Stimulated activated CD4-positive, alpha-beta T cell treated with anti-CD3 and anti-CD28 coated beads, Interleukin-2, amount 100 ng/mL, for 24 hours (primary cell): ENCODE results near the gene FBXL13.
"Not testable (repeated sequence)": the region's sequence is repeated elsewhere in the genome, so short reads cannot be mapped to it uniquely, and the experiment has no call there.

Experiments
- DNase-seq, 2 donors: peaks; one replicate each; pipeline ENCODE4 v3.0.0-alpha.2; 2020

The FBXL13 gene

DNA sequence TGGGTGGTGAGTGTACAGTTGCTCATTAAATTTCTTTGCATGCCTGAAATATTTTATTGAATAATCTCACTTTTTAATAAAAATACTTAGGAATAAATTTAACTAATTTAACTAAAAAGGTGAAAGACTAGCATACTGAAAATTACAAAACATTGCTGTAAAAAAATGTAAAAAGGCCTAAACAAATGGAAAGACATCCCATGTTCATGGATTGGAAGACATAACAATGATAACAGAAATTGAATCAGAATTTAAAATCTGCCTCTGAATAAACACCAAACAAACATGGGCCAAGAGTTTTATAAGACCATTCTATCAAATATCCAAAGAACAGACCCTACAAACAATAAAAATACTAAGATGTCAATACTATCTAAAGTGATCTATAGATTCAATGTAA lies 94.9 kb downstream of the FBXL13 start:
- no peak for DNase-seq

DNA sequence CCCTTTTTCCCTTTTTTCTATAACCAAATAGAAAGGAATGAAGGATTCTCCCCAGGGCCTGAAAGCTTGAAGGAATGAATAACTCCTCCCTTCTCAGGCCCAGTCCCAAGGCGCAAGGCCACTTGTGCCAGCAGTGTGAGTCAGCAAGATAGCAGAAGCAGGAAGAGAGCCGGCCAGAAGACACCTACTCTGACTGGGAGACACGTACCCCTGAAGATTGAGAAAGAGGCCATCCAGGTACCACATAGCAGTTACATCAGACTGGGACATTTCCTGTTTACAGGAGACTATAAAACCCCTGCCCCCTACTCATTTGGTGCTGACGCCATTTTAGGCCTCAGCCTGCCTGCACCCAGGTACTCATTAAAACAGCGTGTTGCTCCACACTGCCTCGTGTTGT lies 96.3 kb downstream of the FBXL13 start:
- no peak for DNase-seq

- not testable (repeated sequence) for DNase-seq
These were observed 97.0 kb downstream of the FBXL13 start for GRCh38 chr7:102977586-102977985.

DNA sequence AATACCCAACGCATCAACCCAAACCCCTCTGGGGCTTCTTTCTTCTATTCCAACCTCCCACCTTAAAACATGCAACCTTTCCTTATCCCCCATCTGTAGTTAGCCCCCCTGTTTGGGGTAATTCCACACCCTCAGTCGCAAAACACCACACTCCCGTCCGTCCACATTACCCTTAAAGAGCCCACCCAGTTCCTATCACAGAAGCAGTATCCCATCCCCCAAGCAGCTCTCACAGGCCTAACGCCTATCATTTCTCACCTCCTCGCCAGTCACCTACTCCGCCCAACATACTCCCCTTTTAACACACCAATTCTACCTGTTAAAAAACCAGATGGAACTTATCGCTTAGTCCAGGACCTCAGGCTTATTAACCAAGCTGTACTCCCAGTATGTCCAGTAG lies 98.1 kb downstream of the FBXL13 start:
- DNase-seq, result no peak

DNA sequence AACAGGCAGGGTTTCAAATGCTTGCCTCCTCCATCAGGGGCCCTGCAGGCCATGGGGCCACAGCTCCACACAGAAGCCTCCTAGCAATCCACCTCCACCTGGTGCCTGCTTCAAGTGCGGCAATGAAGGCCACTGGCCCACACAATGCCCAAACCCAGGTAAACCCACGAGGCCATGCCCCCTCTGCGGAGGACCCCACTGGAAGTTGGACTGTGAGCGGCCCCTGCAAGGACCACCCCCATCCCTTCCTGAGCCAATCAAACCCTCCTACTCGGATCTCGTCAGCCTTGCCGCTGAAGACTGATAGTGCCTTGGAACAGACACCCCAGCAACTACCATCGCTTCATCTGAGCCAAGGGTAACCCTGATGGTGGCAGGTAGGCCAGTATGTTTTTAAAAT lies 98.7 kb downstream of the FBXL13 start:
- no peak for DNase-seq

DNA sequence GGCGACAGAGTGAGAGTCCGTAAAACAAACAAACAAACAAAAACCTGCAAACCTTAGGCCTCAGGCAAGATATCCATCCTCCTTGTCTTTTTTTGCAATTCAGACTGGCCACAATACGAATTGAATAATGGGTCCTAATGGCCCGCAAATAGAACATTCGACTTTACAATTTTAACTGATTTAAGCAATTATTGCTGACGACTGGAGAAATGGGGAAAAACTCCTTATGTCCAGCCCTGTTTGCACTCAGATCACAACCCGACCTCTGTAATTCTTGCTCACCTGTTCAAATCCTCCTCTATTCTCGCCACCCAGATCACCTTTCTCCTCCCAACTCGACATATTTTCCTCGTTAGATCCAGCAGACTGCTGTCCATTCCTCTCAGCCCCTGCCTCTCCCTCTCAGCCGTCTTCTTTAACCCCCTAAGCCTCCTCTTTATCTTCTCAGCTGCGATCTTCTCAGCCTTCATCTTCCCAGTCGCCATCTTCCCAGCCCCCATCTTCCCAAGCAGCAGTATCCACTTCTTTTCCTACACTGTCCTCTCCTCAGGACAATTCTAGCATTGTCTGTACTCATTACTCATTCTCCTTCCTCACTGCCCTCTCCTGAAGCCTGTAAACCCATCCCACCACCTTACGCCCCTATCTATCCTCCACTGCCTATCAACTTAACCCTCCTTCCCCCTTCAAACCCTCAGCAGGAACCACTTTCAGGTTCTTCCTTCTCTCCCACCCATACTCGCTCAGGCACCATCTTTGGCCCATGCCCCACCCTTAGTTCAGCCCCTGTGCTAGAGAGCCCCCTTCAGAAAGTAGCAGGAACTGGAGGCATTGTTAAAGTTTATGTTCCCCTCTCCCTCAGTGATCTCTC lies 100.0 kb downstream of the FBXL13 start:
- DNase-seq, result no peak

GRCh38 chr7:102973096-102973802 lies 101.3 kb downstream of the FBXL13 start:
- DNase-seq, result no peak

- no peak for DNase-seq
These were observed 106.8 kb downstream of the FBXL13 start for GRCh38 chr7:102967798-102968197.

DNA sequence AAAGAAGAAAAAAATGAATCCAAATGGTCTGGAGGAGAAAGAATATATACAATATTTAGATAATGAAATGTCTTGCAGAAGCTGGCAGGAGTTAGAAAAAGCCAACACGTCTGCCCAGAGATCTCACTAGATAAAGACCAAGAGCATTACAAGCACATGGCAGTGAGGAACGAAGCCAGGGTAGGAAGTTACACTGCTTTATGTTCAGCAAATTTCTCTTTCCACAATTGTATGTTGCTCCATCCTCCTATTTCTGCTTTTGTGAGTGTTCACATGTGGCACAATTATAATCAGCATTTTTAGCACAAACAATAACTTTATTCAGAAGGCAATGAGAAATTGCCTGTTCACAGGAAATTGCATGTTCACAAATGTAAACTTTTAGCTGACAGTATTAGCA lies 108.1 kb downstream of the FBXL13 start:
- no peak for DNase-seq

DNA sequence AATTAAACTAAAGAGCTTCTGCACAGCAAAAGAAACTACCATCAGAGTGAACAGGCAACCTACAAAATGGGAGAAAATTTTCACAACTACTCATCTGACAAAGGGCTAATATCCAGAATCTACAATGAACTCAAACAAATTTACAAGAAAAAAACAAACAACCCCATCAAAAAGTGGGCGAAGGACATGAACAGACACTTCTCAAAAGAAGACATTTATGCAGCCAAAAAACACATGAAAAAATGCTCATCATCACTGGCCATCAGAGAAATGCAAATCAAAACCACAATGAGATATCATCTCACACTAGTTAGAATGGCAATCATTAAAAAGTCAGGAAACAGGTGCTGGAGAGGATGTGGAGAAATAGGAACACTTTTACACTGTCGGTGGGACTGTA lies 112.6 kb downstream of the FBXL13 start:
- not testable (repeated sequence) for DNase-seq

DNA sequence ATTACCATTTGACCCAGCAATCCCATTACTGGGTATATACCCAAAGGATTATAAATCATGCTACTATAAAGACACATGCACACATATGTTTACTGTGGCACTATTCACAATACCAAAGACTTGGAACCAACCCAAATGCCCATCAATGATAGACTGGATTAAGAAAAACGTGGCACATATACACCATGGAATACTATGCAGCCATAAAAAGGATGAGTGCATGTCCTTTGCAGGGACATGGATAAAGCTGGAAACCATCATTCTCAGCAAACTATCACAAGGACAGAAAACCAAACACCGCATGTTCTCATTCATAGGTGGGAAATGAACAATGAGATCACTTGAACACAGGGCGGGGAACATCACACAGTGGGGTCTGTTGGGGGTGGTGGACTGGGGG lies 116.6 kb downstream of the FBXL13 start:
- DNase-seq, result not testable (repeated sequence)

GRCh38 chr7:102954359-102954758 lies 120.2 kb downstream of the FBXL13 start:
- DNase-seq, result not testable (repeated sequence)

DNA sequence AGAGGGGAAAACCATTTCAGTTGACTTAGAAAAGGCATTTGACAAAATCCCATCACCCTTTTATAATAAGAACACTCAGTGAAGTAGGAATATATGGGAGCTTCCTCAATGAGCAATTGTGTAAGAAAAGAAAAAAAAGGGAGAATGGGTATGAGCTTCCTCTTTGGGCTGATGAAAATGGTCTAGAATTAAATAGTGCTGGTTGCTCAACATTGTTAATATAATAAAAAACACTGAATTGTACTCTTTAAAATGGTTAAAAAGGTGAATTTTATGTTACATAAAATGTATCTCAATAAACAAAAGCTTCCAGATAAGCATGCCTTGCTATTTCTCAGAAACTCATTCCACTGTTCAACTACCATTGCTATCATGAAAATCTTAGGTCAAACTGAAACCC lies 121.2 kb downstream of the FBXL13 start:
- DNase-seq, result no peak

- DNase-seq, result no peak
These were observed 122.8 kb downstream of the FBXL13 start for GRCh38 chr7:102951839-102952238.

GRCh38 chr7:102944241-102944640 lies 130.4 kb downstream of the FBXL13 start:
- no peak for DNase-seq

DNA sequence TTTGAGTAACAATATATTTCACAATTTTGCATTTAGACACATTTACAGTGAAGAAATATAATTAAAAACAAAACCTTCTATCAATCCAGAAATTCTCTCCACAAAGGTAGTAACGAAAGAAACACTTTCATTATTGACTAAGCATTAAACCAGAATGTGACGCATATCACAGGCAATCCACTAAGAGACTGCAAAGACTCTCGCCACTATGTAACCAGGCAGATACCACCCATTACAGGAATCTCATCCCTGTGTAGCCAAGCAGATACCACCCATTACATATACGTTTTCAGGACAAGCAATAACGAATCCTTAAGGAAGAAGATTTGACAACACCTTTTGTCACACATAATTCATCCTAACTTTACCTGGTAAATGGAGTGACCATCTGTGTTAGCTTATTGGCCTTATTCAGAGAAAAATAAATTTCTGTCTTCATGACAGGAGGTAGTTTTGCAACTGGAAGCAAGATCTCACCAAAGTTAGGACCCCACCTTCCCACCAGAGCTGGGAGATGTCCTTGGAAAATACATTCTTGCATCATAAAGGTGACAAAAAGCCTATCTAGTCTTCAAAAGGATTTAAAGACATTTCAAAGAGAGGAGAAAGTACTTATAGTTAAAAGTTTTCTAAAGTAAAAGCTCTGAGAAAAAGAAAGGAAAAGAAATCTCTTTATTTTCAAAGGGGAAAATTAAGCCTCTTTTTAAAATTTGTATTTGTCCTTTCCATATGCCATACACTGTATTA lies 131.0 kb downstream of the FBXL13 start:
- DNase-seq, result no peak

GRCh38 chr7:102942868-102943267 lies 131.7 kb downstream of the FBXL13 start:
- DNase-seq, result no peak

DNA sequence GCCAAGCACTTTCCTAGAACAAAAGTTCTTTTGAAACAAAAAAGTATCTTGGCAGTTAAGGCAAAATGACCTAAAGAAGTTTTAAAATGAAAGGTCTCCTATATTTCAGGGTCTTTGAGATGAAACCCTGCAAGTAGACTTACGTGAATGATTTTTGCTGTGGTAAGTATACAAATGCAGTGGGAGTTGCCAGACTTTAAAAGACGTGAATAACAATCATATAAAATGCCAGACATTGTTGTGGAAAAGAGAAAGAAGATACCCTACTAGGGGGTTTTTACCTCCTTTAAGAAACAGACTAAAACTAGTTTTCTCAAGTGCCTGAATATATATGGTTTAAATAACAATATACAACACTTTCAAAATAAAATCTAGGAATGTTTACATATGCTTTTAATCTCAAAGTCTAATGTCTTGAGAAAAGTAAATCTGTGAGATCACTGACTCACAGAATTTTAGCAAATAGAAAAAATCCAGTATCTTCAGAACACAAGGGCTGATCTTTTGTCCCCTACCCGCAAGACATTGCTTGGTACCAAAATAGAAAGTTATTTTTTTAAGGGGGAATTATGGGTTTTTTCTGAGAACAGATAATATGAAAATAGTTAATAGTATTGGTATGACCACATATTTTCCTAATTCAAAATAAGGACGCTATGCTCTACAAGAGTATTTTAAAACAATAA lies 132.3 kb downstream of the FBXL13 start:
- no peak for DNase-seq

- DNase-seq, result no peak
These were observed 135.9 kb downstream of the FBXL13 start for GRCh38 chr7:102938679-102939078.

DNA sequence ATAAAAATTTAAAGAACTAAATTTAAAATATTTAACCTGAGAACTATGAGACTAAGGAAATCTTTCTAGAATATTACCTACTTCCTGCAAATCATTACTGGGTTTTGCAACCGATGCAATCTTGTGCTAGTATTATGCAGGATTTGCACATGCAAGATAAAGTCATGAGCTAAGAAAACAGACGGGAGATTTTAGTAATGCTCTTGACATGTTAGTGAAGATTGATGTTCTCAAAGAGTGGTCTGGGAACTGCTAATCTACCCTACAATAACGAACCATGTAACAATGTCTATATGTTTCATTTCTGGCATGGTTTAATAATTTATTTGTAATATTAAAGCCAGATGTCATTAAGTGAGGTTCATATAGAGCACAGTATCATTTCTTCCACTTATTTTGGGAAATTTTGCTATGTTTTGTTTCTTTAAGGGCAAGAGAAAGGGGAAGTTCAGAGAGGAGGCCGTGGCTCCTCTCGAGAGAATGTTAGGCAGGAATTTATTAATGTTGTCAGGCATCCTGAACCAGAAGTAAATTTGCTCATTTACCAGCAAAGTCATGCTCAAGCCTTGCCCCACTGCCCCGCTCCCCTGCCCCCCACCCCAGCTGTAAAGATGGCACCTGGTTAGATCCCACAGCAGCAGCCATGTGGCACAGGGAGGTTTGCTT lies 139.0 kb downstream of the FBXL13 start:
- DNase-seq, result no peak

DNA sequence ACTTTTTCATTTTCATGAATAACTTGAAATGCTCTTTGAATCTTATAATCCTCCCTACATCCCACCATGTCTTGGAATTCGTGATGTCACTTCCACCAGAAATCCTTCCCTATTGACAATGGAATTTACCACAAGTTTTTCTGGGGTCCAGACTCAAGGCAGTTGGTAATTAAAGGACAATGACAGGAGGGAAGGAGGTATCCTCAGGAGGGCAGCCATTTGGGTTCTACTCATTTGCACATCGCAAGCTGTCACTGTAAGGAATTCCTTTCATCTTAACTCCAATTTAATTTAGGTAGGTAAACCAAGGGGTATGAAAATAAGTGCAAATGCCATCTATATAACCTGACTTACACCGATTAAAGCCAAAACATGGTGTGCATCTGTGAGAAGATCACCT lies 139.9 kb downstream of the FBXL13 start:
- no peak for DNase-seq

DNA sequence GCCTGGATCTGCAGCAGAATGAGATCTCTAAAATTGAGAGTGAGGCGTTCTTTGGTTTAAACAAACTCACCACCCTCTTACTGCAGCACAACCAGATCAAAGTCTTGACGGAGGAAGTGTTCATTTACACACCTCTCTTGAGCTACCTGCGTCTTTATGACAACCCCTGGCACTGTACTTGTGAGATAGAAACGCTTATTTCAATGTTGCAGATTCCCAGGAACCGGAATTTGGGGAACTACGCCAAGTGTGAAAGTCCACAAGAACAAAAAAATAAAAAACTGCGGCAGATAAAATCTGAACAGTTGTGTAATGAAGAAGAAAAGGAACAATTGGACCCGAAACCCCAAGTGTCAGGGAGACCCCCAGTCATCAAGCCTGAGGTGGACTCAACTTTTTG lies 140.4 kb downstream of the FBXL13 start:
- DNase-seq, result no peak
